K562 (cell line): Measurements from ENCODE around the gene CNGA3. TPM values are rescaled to one million over a fixed set of nuclear protein-coding genes. Genes with fewer than 3 reads are reported as not detected.

Experiments used
- JUNB ChIP-seq: fragments of 450-650 bp; formaldehyde crosslinking; conservative IDR thresholded peaks from 2 replicates; pipeline ENCODE4 v1.4.0; 2020; ENCODE audit warnings: mild to moderate bottlenecking
- MAZ ChIP-seq, 2 experiments: fragments of 450-650 bp in 1 of 2; sonication (generic) in 1 of 2; formaldehyde crosslinking; IDR thresholded peaks in 1 of 2; conservative IDR thresholded peaks in 1 of 2; 2 replicates each; pipeline versions ENCODE4 v1.4.0 to v1.5.0; 2020; ENCODE audit warnings: mild to moderate bottlenecking in 1 of 2, missing genetic modification reagents in 1 of 2
- NONO ChIP-seq, 2 experiments: fragments of 200-400 bp in 1 of 2; fragments of 450-650 bp in 1 of 2; formaldehyde crosslinking in 1 of 2; IDR thresholded peaks; 2 replicates each; pipeline ENCODE4 v1.6.1; 2017; ENCODE audit warnings: low read depth in 2 of 2, mild to moderate bottlenecking in 2 of 2, moderate library complexity in 2 of 2, low read length in 1 of 2
- OTX1 ChIP-seq: fragments of 450-650 bp; formaldehyde crosslinking; IDR thresholded peaks from 2 replicates; pipeline ENCODE4 v1.4.0; 2022; ENCODE audit warnings: mild to moderate bottlenecking
- PHF8 ChIP-seq: fragments of 200-600 bp; sonication (generic); IDR thresholded peaks from 2 replicates; pipeline ENCODE4 v1.6.1; 2012; ENCODE audit warnings: mixed run types, mild to moderate bottlenecking, inconsistent platforms, low read length, moderate library complexity, borderline replicate concordance
- RBBP5 ChIP-seq: fragments of 200-600 bp; sonication (generic); IDR thresholded peaks from 2 replicates; pipeline ENCODE4 v1.6.1; 2012; ENCODE audit warnings: borderline replicate concordance, mild to moderate bottlenecking, low read length, control low read depth, inconsistent platforms; ENCODE audit not compliant: insufficient read depth, poor library complexity, severe bottlenecking
- RBM25 ChIP-seq: fragments of 200-400 bp; formaldehyde crosslinking; IDR thresholded peaks from 2 replicates; pipeline ENCODE4 v1.6.1; 2018; ENCODE audit warnings: low read length, low read depth, moderate library complexity; ENCODE audit not compliant: severe bottlenecking
- SMAD4 ChIP-seq: fragments of 250-450 bp; sonication (Bioruptor Pico); conservative IDR thresholded peaks from 2 replicates; pipeline ENCODE4 v1.8.0; 2021; ENCODE audit warnings: inconsistent platforms, mild to moderate bottlenecking, moderate library complexity
- ZFX ChIP-seq: sonication (generic); formaldehyde crosslinking; IDR thresholded peaks from 2 replicates; pipeline ENCODE4 v1.8.0; 2022; ENCODE audit warnings: mild to moderate bottlenecking, missing genetic modification reagents, moderate library complexity
- ZNF668 ChIP-seq: fragments of 250-450 bp; sonication (Bioruptor Pico); IDR thresholded peaks from 2 replicates; pipeline ENCODE4 v1.8.0; 2022; ENCODE audit warnings: mild to moderate bottlenecking, inconsistent platforms
- polyA plus RNA-seq, 8 experiments: library from polyadenylated mRNA; depleted of rRNA in 4 of 8; stranded (reverse) in 5 of 8; unstranded in 3 of 8; fragments of >200 nt; fragmentation: Nextera tagmentation in 2 of 8; fragmentation: Illumina TruSeq in 1 of 8; extraction: Ambion mirVana in 2 of 8; extraction: Trizol in 1 of 8; gene quantifications; 2 replicates each; pipeline versions ENCODE4 v1.2.1 to v1.2.3, GENCODE V29; 2011 to 2014; ENCODE audit warnings: inconsistent platforms in 1 of 8, missing spikeins in 1 of 8
- total RNA-seq, 7 experiments: library from RNA; depleted of rRNA in 6 of 7; stranded (reverse); fragments of >200 nt in 6 of 7; fragmentation: Illumina TruSeq in 2 of 7; extraction: Trizol in 2 of 7; gene quantifications; 2 replicates each; pipeline versions ENCODE4 v1.2.1 to v1.2.3, GENCODE V29; 2011 to 2021; ENCODE audit warnings: low replicate concordance in 1 of 7
- TF ChIP-seq, protein P1 (sequence below), 3 experiments: IDR thresholded peaks in 2 of 3; conservative IDR thresholded peaks in 1 of 3; 2 replicates each; pipeline ENCODE4 v1.5.1; 2011 to 2012; ENCODE audit warnings: low read length in 3 of 3, mild to moderate bottlenecking in 3 of 3, control low read depth in 2 of 3, improper control_type of control experiment in 1 of 3, inconsistent platforms in 1 of 3, low read depth in 1 of 3, mixed read lengths in 1 of 3, moderate library complexity in 1 of 3; ENCODE audit not compliant: insufficient read depth in 2 of 3
- TF ChIP-seq, protein P2 (sequence below), 2 experiments: fragments of 450-650 bp in 1 of 2; sonication (generic) in 1 of 2; formaldehyde crosslinking in 1 of 2; IDR thresholded peaks; 2 replicates each; pipeline versions ENCODE4 v1.7.1 to v1.9.0; 2016 to 2022; ENCODE audit warnings: inconsistent platforms in 1 of 2, mild to moderate bottlenecking in 1 of 2, missing genetic modification reagents in 1 of 2

The CNGA3 gene
- total and polyA plus RNA-seq, 9 of the 15 experiments (the other 6 are each of a cell fraction or from before 2014, with no cell fraction given) = not detected

DNA sequence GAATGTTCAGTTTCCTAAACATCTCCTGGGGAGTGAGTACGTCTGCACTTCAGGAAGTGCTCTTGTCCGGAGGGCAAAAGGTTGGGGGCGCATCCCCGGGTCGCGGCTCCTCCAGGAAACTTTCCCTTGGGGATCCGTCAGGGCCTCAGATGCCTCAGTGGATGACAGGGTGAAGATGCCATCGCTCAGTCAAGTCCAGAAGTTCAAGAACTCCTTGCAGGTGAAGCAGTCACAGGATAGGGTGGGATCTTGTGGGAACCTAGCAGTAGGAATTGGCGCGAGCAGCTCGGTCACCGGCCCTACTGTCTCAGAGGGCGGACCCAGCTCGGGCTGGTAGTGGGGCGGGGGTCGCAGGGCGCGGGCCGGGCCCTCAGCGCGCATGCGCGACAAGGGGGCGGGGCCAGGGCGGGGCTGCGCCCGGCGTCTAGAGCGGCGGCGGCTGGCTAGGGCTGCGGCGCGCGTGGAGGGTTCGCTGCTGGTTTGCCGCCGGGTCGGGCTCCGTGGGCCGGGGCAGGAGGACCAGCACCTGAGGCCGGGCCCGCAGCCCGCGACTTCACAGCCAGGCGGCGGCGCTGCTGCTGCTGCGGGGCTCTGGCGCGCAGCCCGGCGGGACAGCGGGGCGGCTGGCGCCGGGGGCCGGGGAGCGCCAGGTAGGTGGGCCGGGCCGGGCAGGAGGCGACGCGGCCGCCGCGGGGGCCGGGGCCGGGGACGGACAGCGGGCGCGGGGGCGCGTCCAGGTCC is 98.3 kb downstream of the CNGA3 start, which contains the start of gene INPP4A (continued):
- peak; percentile 23 to 54; a peak in 1 of 4 replicates for TF ChIP-seq MAZ (CRISPR knock-in tag; conservative IDR thresholded peaks at IDR 0.05 in 1 of 2, IDR thresholded peaks at IDR 0.05 in 1 of 2)
- peak; percentile 86 for TF ChIP-seq SMAD4 (CRISPR knock-in tag)
- TF ChIP-seq, protein P1, sequence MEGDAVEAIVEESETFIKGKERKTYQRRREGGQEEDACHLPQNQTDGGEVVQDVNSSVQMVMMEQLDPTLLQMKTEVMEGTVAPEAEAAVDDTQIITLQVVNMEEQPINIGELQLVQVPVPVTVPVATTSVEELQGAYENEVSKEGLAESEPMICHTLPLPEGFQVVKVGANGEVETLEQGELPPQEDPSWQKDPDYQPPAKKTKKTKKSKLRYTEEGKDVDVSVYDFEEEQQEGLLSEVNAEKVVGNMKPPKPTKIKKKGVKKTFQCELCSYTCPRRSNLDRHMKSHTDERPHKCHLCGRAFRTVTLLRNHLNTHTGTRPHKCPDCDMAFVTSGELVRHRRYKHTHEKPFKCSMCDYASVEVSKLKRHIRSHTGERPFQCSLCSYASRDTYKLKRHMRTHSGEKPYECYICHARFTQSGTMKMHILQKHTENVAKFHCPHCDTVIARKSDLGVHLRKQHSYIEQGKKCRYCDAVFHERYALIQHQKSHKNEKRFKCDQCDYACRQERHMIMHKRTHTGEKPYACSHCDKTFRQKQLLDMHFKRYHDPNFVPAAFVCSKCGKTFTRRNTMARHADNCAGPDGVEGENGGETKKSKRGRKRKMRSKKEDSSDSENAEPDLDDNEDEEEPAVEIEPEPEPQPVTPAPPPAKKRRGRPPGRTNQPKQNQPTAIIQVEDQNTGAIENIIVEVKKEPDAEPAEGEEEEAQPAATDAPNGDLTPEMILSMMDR (IDR thresholded peaks at IDR 0.05 in 2 of 3, conservative IDR thresholded peaks at IDR 0.05 in 1 of 3; ENCODE audit: insufficient read depth in 2 of 3, low read depth in 1 of 3, low read length in 3 of 3) = peak in 1 of 3 experiments; percentile 39; a peak in 1 of 6 replicates
- no peak for TF ChIP-seq JUNB (CRISPR knock-in tag)
- 0 out of 2 replicates have a peak, but pooled peaks have one; percentile 27 for TF ChIP-seq OTX1 (CRISPR knock-in tag)
- no peak for TF ChIP-seq RBM25
- peak in 1 of 2 experiments; percentile 75; a peak in 1 of 4 replicates for TF ChIP-seq NONO (IDR thresholded peaks at IDR 0.05; ENCODE audit: low read depth in 2 of 2, low read length in 1 of 2)
- TF ChIP-seq, protein P2, sequence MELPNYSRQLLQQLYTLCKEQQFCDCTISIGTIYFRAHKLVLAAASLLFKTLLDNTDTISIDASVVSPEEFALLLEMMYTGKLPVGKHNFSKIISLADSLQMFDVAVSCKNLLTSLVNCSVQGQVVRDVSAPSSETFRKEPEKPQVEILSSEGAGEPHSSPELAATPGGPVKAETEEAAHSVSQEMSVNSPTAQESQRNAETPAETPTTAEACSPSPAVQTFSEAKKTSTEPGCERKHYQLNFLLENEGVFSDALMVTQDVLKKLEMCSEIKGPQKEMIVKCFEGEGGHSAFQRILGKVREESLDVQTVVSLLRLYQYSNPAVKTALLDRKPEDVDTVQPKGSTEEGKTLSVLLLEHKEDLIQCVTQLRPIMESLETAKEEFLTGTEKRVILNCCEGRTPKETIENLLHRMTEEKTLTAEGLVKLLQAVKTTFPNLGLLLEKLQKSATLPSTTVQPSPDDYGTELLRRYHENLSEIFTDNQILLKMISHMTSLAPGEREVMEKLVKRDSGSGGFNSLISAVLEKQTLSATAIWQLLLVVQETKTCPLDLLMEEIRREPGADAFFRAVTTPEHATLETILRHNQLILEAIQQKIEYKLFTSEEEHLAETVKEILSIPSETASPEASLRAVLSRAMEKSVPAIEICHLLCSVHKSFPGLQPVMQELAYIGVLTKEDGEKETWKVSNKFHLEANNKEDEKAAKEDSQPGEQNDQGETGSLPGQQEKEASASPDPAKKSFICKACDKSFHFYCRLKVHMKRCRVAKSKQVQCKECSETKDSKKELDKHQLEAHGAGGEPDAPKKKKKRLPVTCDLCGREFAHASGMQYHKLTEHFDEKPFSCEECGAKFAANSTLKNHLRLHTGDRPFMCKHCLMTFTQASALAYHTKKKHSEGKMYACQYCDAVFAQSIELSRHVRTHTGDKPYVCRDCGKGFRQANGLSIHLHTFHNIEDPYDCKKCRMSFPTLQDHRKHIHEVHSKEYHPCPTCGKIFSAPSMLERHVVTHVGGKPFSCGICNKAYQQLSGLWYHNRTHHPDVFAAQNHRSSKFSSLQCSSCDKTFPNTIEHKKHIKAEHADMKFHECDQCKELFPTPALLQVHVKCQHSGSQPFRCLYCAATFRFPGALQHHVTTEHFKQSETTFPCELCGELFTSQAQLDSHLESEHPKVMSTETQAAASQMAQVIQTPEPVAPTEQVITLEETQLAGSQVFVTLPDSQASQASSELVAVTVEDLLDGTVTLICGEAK (IDR thresholded peaks at IDR 0.05) = peak; percentile 46; the same call in 1 of the 2 replicates
- TF ChIP-seq, protein P2 (CRISPR knock-in tag; IDR thresholded peaks at IDR 0.05) = no peak
- TF ChIP-seq ZNF668 (CRISPR knock-in tag) = no peak
- peak; percentile 91 for TF ChIP-seq RBBP5
- TF ChIP-seq PHF8 = peak; percentile 72; the same call in 1 of the 2 replicates
- peak; percentile 25; the same call in 1 of the 2 replicates for TF ChIP-seq ZFX (CRISPR knock-in tag)
